Keratinocyte (primary cell): ENCODE data around the gene NLGN4Y. TPM values are rescaled to one million over a fixed set of nuclear protein-coding genes. Genes with fewer than 3 reads are reported as not detected.

Experiments
- DNase-seq: peaks from one replicate; pipeline ENCODE4 v3.0.0-alpha.2; 2011; ENCODE audit warnings: low read depth, missing footprints, low spot score
- FAIRE-seq: peaks from 2 replicates; lab custom pipeline; 2011; peaks lifted over from hg19 to GRCh38; lab: Jason Lieb, UNC
- H2AFZ ChIP-seq: 2 replicates; pipeline ENCODE4 v1.6.0; 2012; ENCODE audit warnings: low read length, control low read depth, inconsistent platforms; ENCODE audit not compliant: control insufficient read depth
- H3K27ac ChIP-seq: 2 replicates; pipeline ENCODE4 v1.5.1; 2011; ENCODE audit warnings: low read length; ENCODE audit not compliant: control insufficient read depth, insufficient read depth
- H3K27me3 ChIP-seq: 3 replicates; pipeline ENCODE4 v1.6.0; 2011; ENCODE audit warnings: low read length; ENCODE audit not compliant: control insufficient read depth, insufficient read depth; ENCODE audit errors: extremely low read depth
- H3K36me3 ChIP-seq, 2 experiments: 2 replicates in 1 of 2; 3 replicates in 1 of 2; pipeline ENCODE4 v1.5.1; 2011; ENCODE audit warnings: low read length in 2 of 2, mild to moderate bottlenecking in 1 of 2; ENCODE audit not compliant: control insufficient read depth in 2 of 2, insufficient read depth in 2 of 2; ENCODE audit errors: extremely low read depth in 1 of 2
- H3K4me1 ChIP-seq: 3 replicates; pipeline ENCODE4 v1.5.1; 2011; ENCODE audit warnings: low read length; ENCODE audit not compliant: control insufficient read depth, insufficient read depth; ENCODE audit errors: extremely low read depth
- H3K4me2 ChIP-seq: 3 replicates; pipeline ENCODE4 v1.6.0; 2011; ENCODE audit warnings: low read depth, low read length; ENCODE audit not compliant: control insufficient read depth, insufficient read depth; ENCODE audit errors: extremely low read depth
- H3K4me3 ChIP-seq, 3 experiments: fragments of 200-600 bp in 1 of 3; sonication (generic) in 1 of 3; 2 replicates in 2 of 3; 3 replicates in 1 of 3; pipeline ENCODE4 v1.5.1; 2011 to 2016; ENCODE audit warnings: low read length in 3 of 3, mild to moderate bottlenecking in 3 of 3, control low read depth in 2 of 3, inconsistent platforms in 1 of 3, low read depth in 1 of 3, mixed read lengths in 1 of 3, mixed run types in 1 of 3, moderate library complexity in 1 of 3; ENCODE audit not compliant: control insufficient read depth in 2 of 3, insufficient read depth in 2 of 3; ENCODE audit errors: extremely low read depth in 1 of 3
- H3K79me2 ChIP-seq: 2 replicates; pipeline ENCODE4 v1.6.0; 2012; ENCODE audit warnings: low read length; ENCODE audit not compliant: control insufficient read depth, insufficient read depth
- H3K9ac ChIP-seq: 3 replicates; pipeline ENCODE4 v1.6.0; 2011; ENCODE audit warnings: low read length; ENCODE audit not compliant: control insufficient read depth, insufficient read depth; ENCODE audit errors: extremely low read depth
- H3K9me1 ChIP-seq: 3 replicates; pipeline ENCODE4 v1.6.0; 2011; ENCODE audit warnings: low read length; ENCODE audit not compliant: control insufficient read depth, insufficient read depth; ENCODE audit errors: extremely low read depth
- H3K9me3 ChIP-seq: 2 replicates; pipeline ENCODE4 v1.5.1; 2012; ENCODE audit warnings: low read depth, low read length; ENCODE audit not compliant: control insufficient read depth
- H4K20me1 ChIP-seq: 3 replicates; pipeline ENCODE4 v1.6.0; 2011; ENCODE audit warnings: low read length; ENCODE audit not compliant: control insufficient read depth, insufficient read depth; ENCODE audit errors: extremely low read depth
- EZH2 ChIP-seq: IDR thresholded peaks from one replicate; pipeline ENCODE4 v1.6.1; 2012; ENCODE audit warnings: inconsistent platforms, mild to moderate bottlenecking, low read length, moderate library complexity
- dilution Hi-C: fragments of 300-500 bp; cut with MboI; formaldehyde crosslinking; loops from one replicate; pipeline ENCODE4 v1.7.0; 2020; ENCODE audit warnings: low sequenced_read_pairs; ENCODE audit not compliant: extremely low pct_ligation_motif_present
- polyA plus RNA-seq, 5 experiments: library from polyadenylated mRNA; depleted of rRNA in 3 of 5; stranded (reverse) in 3 of 5; stranded (forward) in 1 of 5; unstranded in 1 of 5; fragments of >200 nt; gene quantifications; 1 replicate in 1 of 5; 2 replicates in 3 of 5; 3 replicates in 1 of 5; pipeline versions ENCODE4 v1.2.1 to v1.2.3, GENCODE V29; 2011 to 2012; ENCODE audit warnings: missing spikeins in 2 of 5, low read depth in 1 of 5, low replicate concordance in 1 of 5
- TF ChIP-seq, protein P1 (sequence below), 3 experiments: IDR thresholded peaks in 1 of 3; conservative IDR thresholded peaks in 1 of 3; optimal IDR thresholded peaks in 1 of 3; 2 replicates in 2 of 3; 3 replicates in 1 of 3; pipeline versions ENCODE3 to v1.5.1; 2011; ENCODE audit warnings: low read length in 3 of 3, mild to moderate bottlenecking in 3 of 3, moderate library complexity in 2 of 3, control low read depth in 1 of 3, inconsistent platforms in 1 of 3; ENCODE audit not compliant: insufficient read depth in 2 of 3; ENCODE audit errors: extremely low read depth in 1 of 3

The NLGN4Y gene
- polyA plus RNA-seq, 1 donor (not counting 4 experiments of a cell fraction or from before 2014, with no cell fraction given), result not detected

DNA sequence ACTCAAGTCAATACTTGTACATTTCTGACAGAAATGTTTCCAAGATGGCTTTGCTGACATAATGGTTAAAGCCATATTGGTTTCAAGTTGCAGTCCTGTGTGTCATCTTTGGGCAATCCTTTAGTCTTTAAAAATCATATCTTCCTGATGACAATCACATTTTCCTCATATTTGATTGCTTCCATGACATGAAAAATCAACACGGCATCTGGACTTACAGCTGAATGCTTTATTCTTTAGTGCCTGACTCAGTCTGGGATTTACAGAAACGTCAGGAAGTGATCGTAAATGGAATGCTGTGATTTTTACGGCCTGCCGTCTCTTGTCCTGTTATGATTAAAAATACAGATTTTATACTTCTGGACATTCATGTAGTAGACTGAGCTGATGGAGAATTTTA is 304.2 kb downstream of the NLGN4Y start:
- H3K9me3 ChIP-seq, result no peaks in the 10 kb centered on the region
- no peaks in the 10 kb centered on the region for H4K20me1 ChIP-seq
- H3K27me3 ChIP-seq, result no peaks in the 10 kb centered on the region
- no peaks in the 10 kb centered on the region for H3K4me1 ChIP-seq
- TF ChIP-seq, protein P1, sequence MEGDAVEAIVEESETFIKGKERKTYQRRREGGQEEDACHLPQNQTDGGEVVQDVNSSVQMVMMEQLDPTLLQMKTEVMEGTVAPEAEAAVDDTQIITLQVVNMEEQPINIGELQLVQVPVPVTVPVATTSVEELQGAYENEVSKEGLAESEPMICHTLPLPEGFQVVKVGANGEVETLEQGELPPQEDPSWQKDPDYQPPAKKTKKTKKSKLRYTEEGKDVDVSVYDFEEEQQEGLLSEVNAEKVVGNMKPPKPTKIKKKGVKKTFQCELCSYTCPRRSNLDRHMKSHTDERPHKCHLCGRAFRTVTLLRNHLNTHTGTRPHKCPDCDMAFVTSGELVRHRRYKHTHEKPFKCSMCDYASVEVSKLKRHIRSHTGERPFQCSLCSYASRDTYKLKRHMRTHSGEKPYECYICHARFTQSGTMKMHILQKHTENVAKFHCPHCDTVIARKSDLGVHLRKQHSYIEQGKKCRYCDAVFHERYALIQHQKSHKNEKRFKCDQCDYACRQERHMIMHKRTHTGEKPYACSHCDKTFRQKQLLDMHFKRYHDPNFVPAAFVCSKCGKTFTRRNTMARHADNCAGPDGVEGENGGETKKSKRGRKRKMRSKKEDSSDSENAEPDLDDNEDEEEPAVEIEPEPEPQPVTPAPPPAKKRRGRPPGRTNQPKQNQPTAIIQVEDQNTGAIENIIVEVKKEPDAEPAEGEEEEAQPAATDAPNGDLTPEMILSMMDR (optimal IDR thresholded peaks at IDR 0.05 in 1 of 3, IDR thresholded peaks at IDR 0.05 in 1 of 3, conservative IDR thresholded peaks at IDR 0.05 in 1 of 3; ENCODE audit: extremely low read depth in 1 of 3, insufficient read depth in 2 of 3, low read length in 3 of 3), result no peak
- TF ChIP-seq EZH2, result no peak
- no peaks in the 10 kb centered on the region for H3K36me3 ChIP-seq
- FAIRE-seq (no peak), DNase-seq (no peak)
- no peak overlapping the region for H2AFZ ChIP-seq
- no peak overlapping the region for H3K9ac ChIP-seq
- H3K79me2 ChIP-seq, result no peaks in the 10 kb centered on the region
- no peaks in the 10 kb centered on the region for H3K9me1 ChIP-seq
- dilution Hi-C loops, result no loop called here
- H3K4me2 ChIP-seq, result no peak overlapping the region
- no peak overlapping the region for H3K4me3 ChIP-seq
- no peak overlapping the region for H3K27ac ChIP-seq

DNA sequence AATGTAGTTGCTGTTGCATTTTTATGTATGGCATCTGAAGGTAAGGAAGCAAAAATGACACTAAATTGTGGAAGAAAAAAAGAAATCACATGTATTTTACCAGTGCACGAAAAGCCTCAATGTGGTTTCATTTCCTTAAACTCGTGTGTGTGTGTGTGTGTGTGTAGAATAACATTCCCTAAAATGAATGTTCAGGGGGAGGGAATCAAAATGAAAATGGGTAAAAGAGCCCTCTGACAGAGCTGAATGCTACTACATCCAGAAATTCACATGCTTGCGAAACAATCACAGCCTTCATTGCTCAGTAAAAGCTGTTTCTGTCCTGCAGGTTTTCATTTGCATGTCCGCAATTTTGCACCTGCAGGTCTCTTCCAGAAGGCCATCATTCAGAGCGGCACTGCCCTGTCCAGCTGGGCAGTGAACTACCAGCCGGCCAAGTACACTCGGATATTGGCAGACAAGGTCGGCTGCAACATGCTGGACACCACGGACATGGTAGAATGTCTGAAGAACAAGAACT is 305.1 kb downstream of the NLGN4Y start:
- Histone ChIP-seq H3K9ac (no peak overlapping the region), H3K9me3 (no peaks in the 10 kb centered on the region), H3K36me3 (no peaks in the 10 kb centered on the region), H3K4me1 (no peaks in the 10 kb centered on the region), H3K79me2 (no peaks in the 10 kb centered on the region), H2AFZ (no peak overlapping the region), H3K9me1 (no peaks in the 10 kb centered on the region), H4K20me1 (no peaks in the 10 kb centered on the region), H3K4me3 (no peak overlapping the region), H3K27me3 (no peaks in the 10 kb centered on the region), H3K27ac (no peak overlapping the region), H3K4me2 (no peak overlapping the region)
- TF ChIP-seq, protein P1 (optimal IDR thresholded peaks at IDR 0.05 in 1 of 3, IDR thresholded peaks at IDR 0.05 in 1 of 3, conservative IDR thresholded peaks at IDR 0.05 in 1 of 3; ENCODE audit: extremely low read depth in 1 of 3, insufficient read depth in 2 of 3, low read length in 3 of 3), result no peak
- no peak for TF ChIP-seq EZH2
- dilution Hi-C loops, result no loop called here
- DNase-seq, result no peak
- FAIRE-seq, result no peak
